ENCODE results near the gene PXMP4. TPM values are rescaled to one million over a fixed set of nuclear protein-coding genes. Genes with fewer than 3 reads are reported as not detected.
A peak's percentile ranks its signal among the peaks of the same experiment; 100 is the strongest.

The PXMP4 gene
- total RNA-seq, 1 experiment from 2014 or later: 5.7 TPM

DNA sequence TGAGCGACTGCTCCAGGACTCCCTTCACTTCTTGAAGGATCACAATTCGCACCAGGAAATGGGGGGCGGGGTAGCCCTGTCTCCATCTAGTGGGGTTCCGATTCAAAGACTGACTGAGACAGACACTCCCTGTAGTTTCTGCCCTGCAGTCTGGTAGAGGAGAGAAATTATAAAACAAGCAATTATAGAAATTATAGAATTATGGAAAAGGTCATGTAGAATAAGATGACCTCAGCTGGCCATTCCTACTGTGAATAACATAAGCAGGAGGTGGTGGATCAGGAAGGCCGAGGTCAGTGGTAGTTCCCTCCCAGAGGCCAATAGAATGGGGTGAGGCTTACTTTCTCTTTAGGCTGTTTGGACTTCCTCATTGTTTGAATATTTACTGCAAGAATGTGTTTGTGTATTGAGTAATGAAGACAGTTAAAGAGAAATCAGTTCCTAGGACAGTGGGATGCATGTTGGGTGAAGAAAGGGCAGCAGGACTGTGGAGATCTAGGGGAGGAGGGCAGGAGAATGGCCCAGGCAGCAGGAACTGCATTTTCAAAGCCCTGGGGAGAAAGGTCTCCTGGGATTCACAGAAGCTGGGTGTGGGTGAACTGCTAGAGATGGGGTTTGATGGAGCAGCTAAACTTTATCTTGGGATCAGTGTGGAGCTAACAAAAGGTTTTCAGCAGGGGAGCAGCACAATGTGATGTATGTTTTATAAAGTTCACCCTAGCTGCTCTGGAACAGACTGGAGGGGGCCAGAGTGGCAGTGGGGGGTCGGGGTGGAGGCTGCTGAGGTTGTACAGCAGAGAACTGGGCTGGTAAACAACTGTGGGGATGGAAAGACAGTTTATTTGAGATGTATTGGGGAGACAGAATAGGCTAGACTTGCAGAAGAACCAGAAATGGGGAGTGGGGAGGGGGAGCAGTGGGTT is 13.8 kb upstream of the PXMP4 start:
- Histone ChIP-seq H3T11ph (ENCODE audit: low read length) (no peak overlapping the region), H3K9ac (ENCODE audit: extremely low read depth, insufficient read length, low read length) (no peak overlapping the region), H2BK15ac (ENCODE audit: low read depth, low read length) (no peak overlapping the region), H3K79me1 (ENCODE audit: insufficient read depth, low read depth, low read length, poor library complexity, severe bottlenecking) (no peaks in the 10 kb centered on the region), H2BK12ac (ENCODE audit: insufficient read length, low read depth, low read length) (no peak overlapping the region), H4K91ac (ENCODE audit: insufficient read length, low read depth, low read length) (no peak overlapping the region), H2BK20ac (ENCODE audit: low read depth, low read length, poor library complexity, severe bottlenecking) (no peak overlapping the region), H3K18ac (ENCODE audit: insufficient read length, low read depth, low read length) (no peak overlapping the region), H2BK120ac (ENCODE audit: low read depth, low read length, poor library complexity, severe bottlenecking) (no peak overlapping the region), H4K20me1 (ENCODE audit: control insufficient read depth, insufficient read depth, insufficient read length) (no peaks in the 10 kb centered on the region), H3K56ac (ENCODE audit: insufficient read length, low read depth, low read length) (no peak overlapping the region), H3K27ac (ENCODE audit: insufficient read length, low read depth, low read length) (no peak overlapping the region), H3K4ac (ENCODE audit: low read depth, low read length) (no peak overlapping the region), H4K8ac (replicated peaks; ENCODE audit: insufficient read length, low read depth, low read length) (no peak overlapping the region), H3K4me2 (ENCODE audit: insufficient read depth, insufficient read length, low read length) (no peak overlapping the region), H3K79me2 (ENCODE audit: insufficient read depth, low read length) (no peaks in the 10 kb centered on the region), H3K23me2 (ENCODE audit: insufficient read length, low read depth, low read length, poor library complexity, severe bottlenecking) (peaks cover 8% of the 10 kb centered on the region), H2AFZ (ENCODE audit: low read length) (no peak overlapping the region), H4K5ac (ENCODE audit: insufficient read length, low read depth, low read length) (no peak overlapping the region), H3K23ac (ENCODE audit: insufficient read length, low read depth, low read length) (no peak overlapping the region), H2BK5ac (ENCODE audit: insufficient read length, low read length) (no peak overlapping the region), H3K14ac (ENCODE audit: insufficient read depth, low read length) (peak overlapping the region; percentile 4; the same call in 1 of the 2 replicates), H3K27me3 (ENCODE audit: insufficient read depth, low read length) (no peaks in the 10 kb centered on the region), H3K4me1 (ENCODE audit: insufficient read depth, low read length) (no peaks in the 10 kb centered on the region), H2AK5ac (ENCODE audit: insufficient read length, low read length) (no peak overlapping the region), H3K9me3 (ENCODE audit: control insufficient read depth, low read depth, low read length) (peaks cover 5% of the 10 kb centered on the region)
- peaks cover 6% of the 10 kb centered on the region for H3K27me3 Mint-ChIP-seq (ENCODE audit: low read depth)
- H3K27ac Mint-ChIP-seq: peak overlapping the region; percentile 12 to 40 (median 23); a peak in 6 of 7 replicates
- H3K36me3 Mint-ChIP-seq (ENCODE audit: insufficient read depth in 1 of 3, low read depth in 3 of 3): peaks cover 17 to 28% (median 22%) of the 10 kb centered on the region in 3 experiments
- peaks cover 26% of the 10 kb centered on the region in 2 experiments for H3K4me1 Mint-ChIP-seq
- peak overlapping the region in 1 of 2 experiments; percentile 41; a peak in 4 of 5 replicates for H3K4me3 Mint-ChIP-seq
- no peak for DNase-seq
- H3K9me3 Mint-ChIP-seq: peaks cover 17 to 21% of the 10 kb centered on the region in 2 experiments
- no CpG with 5 or more reads among the region's 6 CpGs for WGBS (ENCODE audit: extremely low coverage, insufficient read length, low lambda C conversion rate)
- no peak for TF ChIP-seq CTCF (conservative IDR thresholded peaks at IDR 0.05)
